DMS 273 (cell line): ENCODE measurements around the gene SYDE1.
A peak's percentile ranks its signal among the peaks of the same experiment; 100 is the strongest.

Source experiments
- DNase-seq: peaks from one replicate; lab custom pipeline; 2025; ENCODE audit not compliant: unreplicated experiment; lab: John Stamatoyannopoulos, UW

Gene SYDE1

DNA sequence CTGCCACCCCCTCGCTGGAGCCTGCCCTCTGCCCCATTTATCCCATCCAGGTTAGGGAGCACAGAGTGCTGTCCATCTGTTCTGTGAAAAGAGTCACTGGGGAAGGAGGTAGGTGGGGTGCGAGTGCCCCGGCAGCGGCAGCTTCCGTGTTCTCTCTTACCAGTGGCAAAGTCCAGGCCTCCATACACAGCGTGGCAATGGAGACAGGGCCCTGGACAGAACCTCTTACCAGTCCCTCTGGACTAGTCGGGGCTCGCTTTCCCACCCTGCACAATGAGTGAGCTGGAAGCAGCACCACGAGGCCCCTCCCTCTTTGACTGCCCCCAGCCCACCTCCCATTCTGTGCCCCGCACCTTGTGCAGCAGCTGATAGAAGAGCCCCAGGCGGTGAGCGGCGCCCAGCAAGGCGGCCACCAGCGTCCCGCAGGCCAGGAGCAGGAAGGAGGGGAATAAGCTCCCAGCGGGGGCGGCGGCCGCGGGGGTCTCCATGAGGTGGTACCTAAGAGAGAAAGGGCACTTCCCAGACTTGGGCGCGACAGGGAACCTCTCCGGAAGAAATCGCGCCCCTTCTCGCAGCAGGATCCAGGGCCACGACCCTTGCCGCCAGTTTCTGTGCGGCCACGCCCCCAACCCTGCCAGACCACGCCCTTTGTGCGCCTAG is 17.5 kb downstream of the SYDE1 start:
- DNase-seq: peak; percentile 63

DNA sequence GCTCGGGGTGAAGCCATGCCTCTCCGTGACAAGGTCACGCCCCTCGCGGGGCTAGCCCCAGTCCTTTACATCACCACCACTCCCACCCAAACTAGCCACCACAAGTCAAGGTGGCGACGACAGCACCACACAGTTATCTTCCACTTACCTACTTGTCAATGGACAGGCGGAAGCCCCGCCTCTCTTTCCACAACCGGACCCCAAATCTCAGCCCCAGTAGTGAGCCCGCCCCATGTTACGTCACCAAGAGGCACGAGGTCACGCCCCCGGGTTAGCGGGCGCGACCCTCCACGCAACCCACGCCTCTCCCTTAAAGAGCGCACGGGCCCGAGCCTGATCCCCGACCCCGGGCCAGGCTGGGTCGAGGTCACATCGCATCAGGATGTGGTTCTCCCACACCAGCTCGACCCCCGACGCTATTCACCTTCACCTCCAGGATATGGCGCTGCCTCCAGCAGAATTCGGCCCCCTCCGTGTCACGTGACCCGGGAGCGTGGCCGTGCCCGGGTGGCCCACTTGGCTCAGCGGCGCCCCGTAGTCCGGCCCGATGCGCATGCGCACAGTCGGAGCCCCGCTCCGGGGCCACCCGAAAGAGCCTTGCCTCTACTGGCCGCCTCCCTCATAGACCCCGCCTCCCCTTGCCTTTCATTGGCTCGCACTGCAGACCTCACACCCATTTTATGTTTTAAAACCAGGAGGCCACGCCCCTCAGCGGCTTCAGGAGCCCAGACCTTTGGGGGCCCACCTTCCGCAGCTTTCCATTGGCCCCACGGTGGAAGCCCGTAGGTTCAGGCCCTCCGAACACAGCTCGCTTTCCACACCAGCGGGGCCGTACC is 18.2 kb downstream of the SYDE1 start:
- peak; percentile 99 for DNase-seq

DNA sequence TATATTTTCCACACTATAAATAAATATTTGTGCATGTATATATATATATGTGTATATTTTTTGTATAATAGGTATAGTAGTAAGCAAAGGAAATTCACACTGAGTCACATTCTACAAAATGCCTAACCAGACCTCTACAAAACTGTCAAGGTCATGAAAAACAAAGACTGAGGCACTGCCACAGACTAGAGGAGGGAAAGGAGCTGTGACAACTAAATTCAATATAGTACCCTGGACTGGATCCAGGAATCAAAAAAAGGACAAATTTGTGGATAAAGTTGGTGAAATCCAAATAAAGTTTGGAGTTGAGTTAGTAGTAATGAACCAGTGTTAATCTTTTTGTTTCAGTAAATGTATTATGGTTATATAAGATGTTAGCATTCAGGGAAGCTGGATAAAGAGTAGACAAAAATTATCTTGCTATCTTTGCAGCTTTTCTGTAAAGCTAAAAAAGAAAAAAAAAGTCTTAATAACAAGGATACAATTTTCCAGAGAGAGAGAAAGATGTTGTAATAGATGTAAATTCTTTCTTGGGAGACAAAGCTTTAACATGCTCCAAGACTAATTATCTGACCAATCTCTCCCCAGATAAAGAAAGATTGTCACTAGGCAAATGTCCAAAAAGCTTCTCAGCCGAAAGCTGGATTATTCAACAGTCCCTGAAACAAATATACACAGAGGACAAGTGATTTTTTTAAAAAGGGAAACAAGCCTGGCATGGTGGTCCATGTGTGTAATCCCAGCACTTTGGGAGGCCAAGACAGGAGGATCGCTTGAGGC is 19.1 kb downstream of the SYDE1 start:
- DNase-seq: no peak

DNA sequence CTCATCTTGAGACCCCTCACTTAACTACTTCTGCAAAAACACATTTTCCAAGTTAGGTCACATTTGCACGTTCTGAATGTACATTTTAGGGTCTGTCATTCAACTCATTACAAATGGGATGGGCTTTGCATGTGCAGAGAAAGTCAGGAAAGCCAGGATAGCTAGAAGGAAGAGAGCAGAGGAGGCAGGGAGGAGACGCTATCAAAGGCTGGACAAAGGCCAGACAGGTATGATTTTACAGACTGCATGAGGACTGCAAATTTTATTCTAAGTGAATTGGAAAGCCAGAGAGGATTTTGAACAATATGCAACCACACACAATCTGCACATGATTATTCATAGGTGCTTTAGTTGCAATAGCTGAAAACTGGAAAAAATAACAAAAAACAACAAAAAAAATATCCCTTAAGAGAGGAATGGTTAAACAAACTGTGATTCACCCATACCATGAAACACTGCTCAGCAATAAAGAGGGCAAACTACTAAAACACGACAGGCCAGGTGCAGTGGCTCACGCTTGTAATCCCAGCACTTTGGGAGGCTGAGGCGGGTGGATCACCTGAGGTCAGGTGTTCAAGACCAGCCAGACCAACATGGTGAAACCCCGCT is 21.1 kb downstream of the SYDE1 start:
- no peak for DNase-seq

DNA sequence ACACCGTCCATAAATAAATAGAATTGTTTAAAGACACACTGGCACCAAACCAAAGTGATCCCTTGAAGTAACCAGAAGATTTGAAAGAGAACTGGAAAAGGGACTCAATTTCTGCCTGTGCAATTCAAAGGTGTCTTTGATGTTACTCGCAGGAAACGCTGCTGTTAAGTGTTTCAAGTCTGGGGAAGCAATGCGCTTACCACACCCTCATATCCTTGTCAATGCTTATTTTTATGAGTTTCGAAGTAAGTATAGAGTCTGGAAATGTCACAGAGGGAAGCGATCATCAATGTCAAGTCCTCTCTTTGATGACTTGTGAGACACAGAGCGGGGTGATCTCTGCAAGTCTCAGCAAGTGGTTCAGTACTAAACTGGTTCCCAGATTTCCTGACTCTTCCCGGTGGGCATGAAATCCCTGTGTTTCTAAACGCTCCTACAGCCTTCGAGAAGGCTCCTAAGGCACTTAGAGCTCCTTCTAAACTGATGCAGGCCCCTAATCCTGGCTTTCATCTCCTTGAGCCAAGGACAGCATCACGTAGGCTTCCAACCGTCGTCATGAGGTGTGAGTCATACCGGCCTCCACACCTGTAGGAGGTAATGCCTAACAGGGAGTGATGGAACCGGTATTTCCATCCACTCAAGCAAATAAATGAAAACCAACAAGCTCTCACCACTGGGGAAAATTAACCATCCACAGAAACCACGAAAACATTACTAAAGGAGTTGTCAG is 22.8 kb downstream of the SYDE1 start:
- no peak for DNase-seq

DNA sequence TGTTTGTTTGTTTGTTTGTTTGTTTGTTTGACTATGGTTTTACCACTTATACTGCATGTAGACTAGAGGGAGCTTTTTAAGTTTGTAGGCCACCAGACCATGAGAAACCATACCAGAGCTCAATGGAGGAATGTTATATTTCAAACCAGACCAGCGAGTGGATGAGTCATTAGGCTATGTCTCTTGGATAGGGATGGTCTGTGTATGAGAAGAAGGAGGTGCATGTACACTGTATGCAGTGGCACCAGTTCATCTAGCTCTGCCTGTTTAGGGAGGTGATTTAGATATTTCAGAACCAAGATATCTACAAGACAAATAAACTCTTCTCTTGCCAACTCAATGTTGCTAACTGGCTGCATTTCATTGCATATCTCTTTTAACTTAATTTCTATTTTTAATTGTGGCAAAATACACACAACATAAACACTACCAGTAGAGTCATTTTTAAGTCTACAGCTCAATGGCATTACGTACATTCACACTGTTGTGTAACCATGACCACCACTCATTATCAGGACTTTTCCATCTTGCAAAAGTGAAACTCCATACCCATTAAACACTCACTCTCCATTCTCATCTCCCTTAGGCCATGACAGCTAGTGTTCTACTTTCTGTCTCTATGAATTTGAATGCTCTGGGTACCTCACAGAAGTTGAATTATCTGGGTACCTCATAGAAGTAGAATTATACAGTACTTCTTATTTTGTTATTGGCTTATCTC is 29.2 kb downstream of the SYDE1 start:
- DNase-seq: no peak

DNA sequence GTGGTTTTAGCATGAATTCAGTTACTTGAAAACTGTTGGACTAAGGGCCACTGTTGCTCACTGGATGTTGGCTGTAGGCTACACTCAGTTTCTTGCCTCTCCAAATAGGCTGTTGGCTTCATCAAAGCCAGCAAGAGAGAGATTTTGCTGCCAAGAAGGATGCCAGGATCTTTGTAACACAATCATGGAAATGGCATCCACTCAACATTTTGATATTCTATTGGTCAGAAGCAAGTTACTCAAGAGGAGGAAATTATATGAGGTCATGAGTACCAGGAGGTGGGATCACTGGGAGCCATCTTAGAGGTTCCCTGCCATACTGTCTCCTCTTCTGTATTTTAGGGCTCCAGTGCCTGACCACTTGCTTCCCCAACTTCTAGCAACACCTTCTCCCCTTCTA is 30.6 kb downstream of the SYDE1 start:
- no peak for DNase-seq

DNA sequence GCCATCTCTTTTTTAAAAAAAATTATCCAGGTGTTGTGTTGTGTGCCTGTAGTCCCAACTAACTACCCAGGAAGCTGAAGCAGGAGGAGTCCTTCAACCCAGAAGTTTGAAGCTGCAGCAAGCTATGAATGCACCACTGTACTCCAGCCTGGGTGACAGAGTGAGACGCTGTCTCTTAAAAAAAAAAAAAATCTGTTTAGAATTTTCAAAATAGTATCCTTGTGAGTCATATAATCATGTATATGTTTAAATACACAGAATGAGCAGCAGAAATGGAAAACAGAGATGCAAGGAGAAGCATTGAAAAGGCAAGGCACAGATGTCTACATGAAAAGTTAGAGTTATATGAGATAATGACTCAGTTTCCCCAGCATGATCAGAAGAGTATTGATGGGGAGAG is 31.2 kb downstream of the SYDE1 start:
- no peak for DNase-seq

DNA sequence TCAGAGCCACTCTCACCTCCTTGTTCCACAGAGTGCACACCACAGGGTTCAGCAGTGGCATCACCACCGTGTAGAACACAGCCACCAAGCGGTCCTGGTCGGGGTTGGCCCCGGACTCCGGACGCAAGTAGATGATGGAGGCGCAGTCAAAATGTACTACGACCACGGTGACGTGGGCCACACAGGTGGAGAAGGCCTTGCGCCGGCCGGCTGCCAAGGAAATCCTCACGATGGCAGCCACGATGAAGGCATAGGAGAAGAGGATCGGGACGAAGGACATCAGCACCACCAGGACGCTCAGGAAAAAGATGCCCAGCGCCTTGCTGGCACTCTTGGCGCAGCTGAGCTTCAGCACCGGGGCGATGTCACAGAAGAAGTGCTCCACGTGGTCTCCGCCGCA is 33.9 kb downstream of the SYDE1 start:
- no peak for DNase-seq

DNA sequence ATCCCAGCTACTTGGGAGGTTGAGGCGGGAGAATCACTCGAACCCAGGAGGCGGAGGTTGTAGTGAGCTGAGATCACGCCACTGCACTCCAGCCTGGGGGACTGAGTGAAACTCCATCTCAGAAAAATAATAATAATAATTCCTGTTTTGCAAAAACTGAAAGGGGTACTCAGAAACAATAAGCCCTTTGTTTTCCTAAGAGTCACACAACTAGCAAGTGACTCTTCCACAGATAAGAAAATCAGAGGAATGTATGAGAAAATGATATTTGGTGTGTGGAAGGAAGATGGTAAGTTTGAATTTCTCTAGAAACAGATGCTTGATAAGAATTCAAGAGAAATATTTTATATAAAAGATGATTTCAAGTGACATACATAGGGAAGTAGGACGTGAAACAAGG is 35.1 kb downstream of the SYDE1 start:
- no peak for DNase-seq

DNA sequence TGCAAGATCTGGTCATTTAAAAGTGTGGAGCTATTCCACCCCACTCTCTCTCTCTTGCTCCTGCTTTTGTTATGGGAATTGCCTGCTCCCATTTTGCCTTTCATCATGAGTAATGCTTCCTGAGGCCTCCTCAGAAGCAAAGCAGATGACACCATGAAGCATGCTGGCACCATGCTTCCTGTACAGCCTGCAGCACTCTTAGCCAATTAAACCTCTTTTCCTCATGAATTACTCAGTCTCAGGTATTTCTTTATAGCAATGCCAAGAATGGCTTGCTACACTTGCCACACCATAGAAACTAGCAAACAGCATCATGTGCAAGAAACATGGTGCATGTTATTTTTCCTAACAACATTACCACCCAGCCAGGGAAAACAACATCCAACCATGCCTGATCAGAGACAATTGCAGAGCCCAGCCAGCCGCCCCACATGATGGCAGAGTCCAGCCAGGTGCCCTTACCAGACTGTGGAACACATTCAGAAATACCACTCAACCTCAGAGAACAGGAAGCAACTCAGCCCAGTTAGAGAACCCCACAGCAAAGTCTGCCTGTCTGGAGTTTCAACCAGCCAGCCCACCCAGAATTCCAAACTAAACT is 36.9 kb downstream of the SYDE1 start:
- DNase-seq: no peak

DNA sequence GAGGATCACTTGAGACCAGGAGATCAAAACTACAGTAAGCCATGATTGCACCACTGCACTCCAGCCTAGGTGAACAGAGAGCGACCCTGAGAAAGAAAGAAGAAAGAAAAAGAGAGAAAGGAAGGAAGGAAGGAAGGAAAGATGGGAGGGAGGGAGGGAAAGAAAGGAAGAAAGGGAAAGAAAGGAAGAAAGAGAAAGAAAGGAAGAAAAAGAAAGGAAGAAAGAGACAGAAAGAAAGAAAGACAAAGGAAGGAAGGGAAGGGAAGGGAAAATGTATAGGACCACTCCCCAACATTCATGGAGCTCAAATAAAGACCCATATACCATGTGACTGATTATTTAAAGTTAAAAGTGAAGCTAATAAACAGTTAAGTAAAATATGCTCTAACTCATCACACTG is 39.9 kb downstream of the SYDE1 start:
- no peak for DNase-seq

DNA sequence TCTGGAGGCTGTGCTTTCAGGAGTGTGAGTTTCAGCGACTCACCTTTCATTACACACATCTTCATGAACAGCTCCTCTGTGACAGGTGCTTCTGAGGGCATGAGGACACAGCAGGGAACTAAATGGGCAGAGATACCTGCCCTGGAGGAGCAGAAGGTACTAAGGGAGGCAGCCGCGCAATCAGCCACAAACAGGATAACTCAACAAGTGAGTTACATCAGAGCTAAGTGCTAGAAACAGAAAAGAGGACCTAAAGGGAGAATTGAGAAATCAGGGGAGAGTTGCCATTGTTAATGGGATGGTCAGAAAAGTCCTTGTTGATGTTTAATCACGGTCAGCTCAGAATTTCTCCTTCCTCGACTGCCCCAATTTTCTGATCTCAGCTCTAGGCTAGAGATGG is 42.5 kb downstream of the SYDE1 start:
- no peak for DNase-seq

DNA sequence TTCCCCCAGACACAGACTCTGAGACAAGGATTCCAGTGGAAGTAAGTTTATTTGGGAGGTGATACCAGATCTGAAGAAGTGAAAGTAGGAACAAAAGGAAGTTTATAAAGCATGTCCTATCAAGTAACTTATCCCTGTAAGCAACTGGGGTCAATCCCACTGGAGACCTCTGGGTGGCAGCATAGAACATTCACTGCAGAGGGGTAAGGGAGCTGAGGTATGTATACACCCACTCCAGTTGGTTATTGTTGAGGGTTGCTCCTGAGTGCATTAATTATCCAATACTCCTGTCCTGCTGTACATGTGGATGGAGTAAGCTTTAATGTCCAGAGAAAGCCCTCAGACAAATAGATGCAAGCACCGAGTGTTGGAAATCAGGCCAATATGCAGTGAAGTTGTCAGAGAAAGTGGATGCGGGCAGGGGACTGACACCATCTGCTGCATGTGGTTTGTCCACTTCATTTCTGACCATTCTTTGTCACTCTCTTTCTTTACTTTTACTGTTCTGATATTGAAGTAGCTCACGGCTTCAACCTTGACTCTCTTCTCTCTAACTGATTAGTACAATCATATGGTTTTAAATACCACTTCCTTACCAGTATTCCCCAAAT is 46.9 kb downstream of the SYDE1 start:
- peak; percentile 75 for DNase-seq

DNA sequence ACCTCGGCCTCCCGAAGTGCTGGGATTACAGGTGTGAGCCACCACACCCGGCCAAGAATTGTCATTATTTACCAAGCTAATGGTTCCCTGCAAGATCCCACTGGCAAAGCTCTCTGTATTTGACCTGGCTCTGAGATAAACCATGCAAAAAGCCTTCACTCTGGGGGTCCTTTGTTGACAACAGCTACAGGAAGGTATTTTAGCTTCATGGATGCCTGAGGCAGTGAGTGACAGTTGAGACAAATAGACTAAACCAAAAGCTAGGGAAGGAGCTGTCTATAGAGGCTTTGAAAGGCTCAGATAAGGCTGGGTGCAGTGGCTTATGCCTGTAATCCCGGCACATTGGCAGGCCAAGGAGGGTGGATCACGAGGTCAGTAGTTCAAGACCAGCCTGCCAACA is 48.1 kb downstream of the SYDE1 start:
- no peak for DNase-seq

DNA sequence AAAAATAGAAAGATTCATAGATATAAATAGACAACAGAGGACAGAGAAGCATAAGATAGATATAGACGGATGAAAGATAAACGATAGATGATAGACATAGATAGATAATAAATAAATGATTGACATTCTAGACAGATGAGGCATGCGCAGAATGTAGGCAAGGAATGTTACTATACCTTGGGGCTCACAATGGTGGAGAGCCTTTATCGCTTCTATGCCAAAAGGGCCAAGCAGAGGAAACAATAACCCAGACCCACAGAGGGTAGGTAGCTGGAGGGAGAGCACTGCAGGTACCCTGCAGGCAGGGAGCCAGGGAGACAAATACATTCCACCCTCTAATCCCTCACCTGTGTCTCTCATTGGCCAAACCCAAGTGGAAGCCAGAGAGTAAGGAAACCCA is 49.2 kb downstream of the SYDE1 start:
- no peak for DNase-seq

DNA sequence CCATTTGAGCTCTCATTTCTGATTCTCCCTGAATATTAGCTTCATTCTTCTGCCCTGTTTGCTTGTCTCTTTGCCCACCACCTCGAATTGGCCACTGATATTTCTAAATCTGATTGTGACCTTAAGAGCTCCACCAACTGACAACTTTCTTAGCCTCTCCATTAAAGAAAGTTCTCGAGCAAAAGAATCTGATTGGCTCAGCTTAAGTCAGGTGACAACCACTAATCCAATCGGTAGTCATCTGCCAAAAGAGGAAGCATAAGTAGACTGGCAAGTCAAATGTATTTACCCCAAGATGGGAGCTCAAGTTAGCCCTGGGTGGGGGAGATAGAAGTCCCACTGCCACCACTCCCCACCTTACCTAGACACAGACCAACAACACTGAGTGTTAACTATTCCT is 52.0 kb downstream of the SYDE1 start:
- DNase-seq: peak; percentile 36

DNA sequence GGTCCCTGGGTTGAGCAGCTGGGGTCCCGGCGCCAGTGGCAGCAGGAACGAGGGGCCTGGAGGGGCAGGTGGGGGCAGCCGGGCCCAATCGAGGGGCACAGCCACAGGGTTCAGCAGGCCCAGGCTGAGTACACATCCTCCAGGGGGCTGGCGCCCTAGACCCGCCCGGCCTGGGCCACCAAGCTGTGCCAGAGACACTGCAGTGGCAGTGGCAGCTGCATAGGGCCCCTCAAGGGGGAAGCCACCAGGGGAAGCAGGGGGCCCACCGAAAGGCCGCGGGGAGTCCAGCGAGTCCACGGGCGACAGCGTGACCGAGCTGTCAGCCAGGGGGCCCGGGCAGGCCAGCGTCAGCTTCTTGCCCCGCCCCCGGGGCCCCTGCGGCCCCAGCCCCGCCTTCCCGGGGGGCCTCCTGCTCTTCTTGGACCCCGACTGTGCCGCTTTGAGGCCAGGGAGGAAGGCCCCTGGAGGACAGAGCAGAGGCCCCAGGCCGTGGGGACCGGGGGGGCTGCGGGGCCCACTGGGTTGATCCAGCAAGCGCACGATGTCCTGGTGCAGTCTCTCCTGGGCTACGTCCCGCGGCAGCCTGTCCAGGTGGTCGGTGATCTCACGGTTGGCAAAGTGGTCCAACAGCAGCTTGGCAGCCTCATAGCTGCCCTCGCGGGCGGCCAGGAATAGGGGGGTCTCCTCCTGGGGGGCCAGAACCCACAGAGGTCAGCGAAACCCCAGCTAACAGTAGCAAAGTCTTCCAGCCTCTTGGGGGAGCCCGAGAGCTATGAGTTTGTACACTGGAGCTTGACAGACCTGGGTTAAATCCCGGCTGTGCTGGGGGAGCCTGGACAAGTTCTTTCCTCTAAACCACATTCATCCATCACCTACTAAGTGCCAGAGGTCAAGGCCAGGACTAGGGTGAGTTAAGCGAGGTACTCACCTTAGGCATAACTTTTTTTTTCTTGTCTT is 54.1 kb downstream of the SYDE1 start:
- DNase-seq: peak; percentile 79
